Eye (tissue), 1 donor: Measurements from ENCODE around the gene NSMCE1.
"Not testable (repeated sequence)": the region's sequence is repeated elsewhere in the genome, so short reads cannot be mapped to it uniquely, and the experiment has no call there.

Experiments
- DNase-seq: peaks from one replicate; pipeline ENCODE4 v3.0.0-alpha.2; 2015

Gene NSMCE1

GRCh38 chr16:27211026-27211425, 57.5 kb downstream of the NSMCE1 start:
- no peak for DNase-seq

GRCh38 chr16:27210174-27210573, 58.4 kb downstream of the NSMCE1 start:
- no peak for DNase-seq

GRCh38 chr16:27209591-27209990, 59.0 kb downstream of the NSMCE1 start:
- no peak for DNase-seq

- DNase-seq = no peak
Measured at GRCh38 chr16:27208796-27209195, 59.8 kb downstream of the NSMCE1 start.

GRCh38 chr16:27208081-27208680, 60.4 kb downstream of the NSMCE1 start:
- no peak for DNase-seq

- DNase-seq = not testable (repeated sequence)
Measured at GRCh38 chr16:27207121-27207520, 61.5 kb downstream of the NSMCE1 start.

- no peak for DNase-seq
Measured at GRCh38 chr16:27205423-27206065, 63.0 kb downstream of the NSMCE1 start.

- no peak for DNase-seq
Measured at GRCh38 chr16:27204312-27204915, 64.2 kb downstream of the NSMCE1 start.

- peak; percentile 100 for DNase-seq
Measured at GRCh38 chr16:27203507-27204311, 64.9 kb downstream of the NSMCE1 start, which contains the start of gene KDM8. Gene KDM8 (plus strand): TSS chr16:27203526. CDS start chr16:27210124, 6,598 bp downstream.

- no peak for DNase-seq
Measured at GRCh38 chr16:27202923-27203506, 65.6 kb downstream of the NSMCE1 start.

GRCh38 chr16:27200914-27201313, 67.7 kb downstream of the NSMCE1 start:
- DNase-seq = not testable (repeated sequence)

- DNase-seq = no peak
Measured at GRCh38 chr16:27199736-27200135, 68.8 kb downstream of the NSMCE1 start.

- DNase-seq = no peak
Measured at GRCh38 chr16:27199235-27199586, 69.4 kb downstream of the NSMCE1 start.

- no peak for DNase-seq
Measured at GRCh38 chr16:27198451-27199234, 69.9 kb downstream of the NSMCE1 start.

- no peak for DNase-seq
Measured at GRCh38 chr16:27197004-27197403, 71.6 kb downstream of the NSMCE1 start.

- DNase-seq = no peak
Measured at GRCh38 chr16:27195941-27196595, 72.5 kb downstream of the NSMCE1 start.

- DNase-seq = no peak
Measured at GRCh38 chr16:27195076-27195741, 73.4 kb downstream of the NSMCE1 start.

- DNase-seq = no peak
Measured at GRCh38 chr16:27193300-27193990, 75.1 kb downstream of the NSMCE1 start.

GRCh38 chr16:27191352-27191924, 77.1 kb downstream of the NSMCE1 start:
- no peak for DNase-seq

GRCh38 chr16:27190316-27190871, 78.2 kb downstream of the NSMCE1 start:
- DNase-seq = no peak
